Measurements from ENCODE around the gene TET3. TPM values are rescaled to one million over a fixed set of nuclear protein-coding genes. Genes with fewer than 3 reads are reported as not detected.

TET3 gene
- polyA plus RNA-seq, 1 donor (not counting 4 experiments of a cell fraction or from before 2014, with no cell fraction given), result 2.9 TPM

GRCh38 chr2:74031959-74032287, 47.2 kb downstream of the TET3 start:
- dilution Hi-C loops (cut with MboI; ENCODE audit: extremely low pct_ligation_motif_present, low sequenced_read_pairs), result no loop called here
- Histone ChIP-seq H3K79me2 (ENCODE audit: control insufficient read depth, insufficient read depth, low read length) (peaks cover 58% of the 10 kb centered on the region), H3K27ac (ENCODE audit: control insufficient read depth, insufficient read depth, low read length) (no peak overlapping the region), H4K20me1 (ENCODE audit: control insufficient read depth, extremely low read depth, insufficient read depth, low read length) (peaks cover 5% of the 10 kb centered on the region), H3K4me3 (ENCODE audit: control insufficient read depth in 2 of 3, extremely low read depth in 1 of 3, insufficient read depth in 2 of 3, low read depth in 1 of 3, low read length in 3 of 3) (no peak overlapping the region), H3K9me3 (ENCODE audit: control insufficient read depth, low read depth, low read length) (no peaks in the 10 kb centered on the region), H3K36me3 (ENCODE audit: control insufficient read depth in 2 of 2, extremely low read depth in 1 of 2, insufficient read depth in 2 of 2, low read length in 2 of 2) (no peaks in the 10 kb centered on the region), H3K4me2 (ENCODE audit: control insufficient read depth, extremely low read depth, insufficient read depth, low read depth, low read length) (peak overlapping the region; percentile 38), H3K4me1 (ENCODE audit: control insufficient read depth, extremely low read depth, insufficient read depth, low read length) (peaks cover 7% of the 10 kb centered on the region), H3K9ac (ENCODE audit: control insufficient read depth, extremely low read depth, insufficient read depth, low read length) (no peak overlapping the region), H2AFZ (ENCODE audit: control insufficient read depth, low read length) (no peak overlapping the region), H3K27me3 (ENCODE audit: control insufficient read depth, extremely low read depth, insufficient read depth, low read length) (no peaks in the 10 kb centered on the region), H3K9me1 (ENCODE audit: control insufficient read depth, extremely low read depth, insufficient read depth, low read length) (no peaks in the 10 kb centered on the region)
- FAIRE-seq (no peak), DNase-seq (ENCODE audit: low read depth, low spot score) (no peak)
- TF ChIP-seq CTCF (optimal IDR thresholded peaks at IDR 0.05 in 1 of 3, IDR thresholded peaks at IDR 0.05 in 1 of 3, conservative IDR thresholded peaks at IDR 0.05 in 1 of 3; ENCODE audit: extremely low read depth in 1 of 3, insufficient read depth in 2 of 3, low read length in 3 of 3) (no peak), EZH2 (IDR thresholded peaks at IDR 0.05; ENCODE audit: low read length) (no peak)

- no peaks in the 10 kb centered on the region for H3K9me1 ChIP-seq (ENCODE audit: control insufficient read depth, extremely low read depth, insufficient read depth, low read length)
- no peaks in the 10 kb centered on the region for H3K36me3 ChIP-seq (ENCODE audit: control insufficient read depth in 2 of 2, extremely low read depth in 1 of 2, insufficient read depth in 2 of 2, low read length in 2 of 2)
- H2AFZ ChIP-seq (ENCODE audit: control insufficient read depth, low read length), result no peak overlapping the region
- no peak overlapping the region for H3K27ac ChIP-seq (ENCODE audit: control insufficient read depth, insufficient read depth, low read length)
- peaks cover 7% of the 10 kb centered on the region for H3K4me1 ChIP-seq (ENCODE audit: control insufficient read depth, extremely low read depth, insufficient read depth, low read length)
- H3K79me2 ChIP-seq (ENCODE audit: control insufficient read depth, insufficient read depth, low read length), result peaks cover 60% of the 10 kb centered on the region
- H3K9ac ChIP-seq (ENCODE audit: control insufficient read depth, extremely low read depth, insufficient read depth, low read length), result no peak overlapping the region
- H3K4me3 ChIP-seq (ENCODE audit: control insufficient read depth in 2 of 3, extremely low read depth in 1 of 3, insufficient read depth in 2 of 3, low read depth in 1 of 3, low read length in 3 of 3), result no peak overlapping the region
- FAIRE-seq, result no peak
- DNase-seq (ENCODE audit: low read depth, low spot score), result no peak
- TF ChIP-seq EZH2 (IDR thresholded peaks at IDR 0.05; ENCODE audit: low read length), result no peak
- TF ChIP-seq CTCF (optimal IDR thresholded peaks at IDR 0.05 in 1 of 3, IDR thresholded peaks at IDR 0.05 in 1 of 3, conservative IDR thresholded peaks at IDR 0.05 in 1 of 3; ENCODE audit: extremely low read depth in 1 of 3, insufficient read depth in 2 of 3, low read length in 3 of 3), result no peak
- no peaks in the 10 kb centered on the region for H3K27me3 ChIP-seq (ENCODE audit: control insufficient read depth, extremely low read depth, insufficient read depth, low read length)
- H4K20me1 ChIP-seq (ENCODE audit: control insufficient read depth, extremely low read depth, insufficient read depth, low read length), result peaks cover 16% of the 10 kb centered on the region
- no peaks in the 10 kb centered on the region for H3K9me3 ChIP-seq (ENCODE audit: control insufficient read depth, low read depth, low read length)
- no peak overlapping the region for H3K4me2 ChIP-seq (ENCODE audit: control insufficient read depth, extremely low read depth, insufficient read depth, low read depth, low read length)
- dilution Hi-C loops (cut with MboI; ENCODE audit: extremely low pct_ligation_motif_present, low sequenced_read_pairs), result no loop called here
These were observed 48.7 kb downstream of the TET3 start for GRCh38 chr2:74033375-74033774.

Small RNAs within 50 kb of the gene (small RNA-seq; reads per million reads assigned to genes)
- gene AC110801.1 (ENCODE audit: insufficient read length in 3 of 3, low read depth in 3 of 3, low replicate concordance in 1 of 3) (0 reads per million in 3 experiments), gene RNA5SP97 (ENCODE audit: insufficient read length in 3 of 3, low read depth in 3 of 3, low replicate concordance in 1 of 3) (0 reads per million in 3 experiments)

Other genes starting within 250 kb of the TET3 start
- gene TPRKB, start 247.6 kb upstream of the TET3 start, polyA plus RNA-seq, result 28.0 to 58.4 TPM (median 32.3 TPM) in 3 replicates
- gene DUSP11, start 204.8 kb upstream of the TET3 start, polyA plus RNA-seq, result 65.6 to 83.7 TPM (median 69.1 TPM) in 3 replicates
- gene C2orf78, start 200.7 kb upstream of the TET3 start, polyA plus RNA-seq, result not detected in 3 replicates
- gene STAMBP, start 155.9 kb upstream of the TET3 start, polyA plus RNA-seq, result 86.5 to 120 TPM (median 95.4 TPM) in 3 replicates
- gene ACTG2, start 91.9 kb upstream of the TET3 start, polyA plus RNA-seq, result 0.12 to 0.18 TPM in 2 of 3 replicates, not detected in the other
- 76.4 to 106 TPM (median 102 TPM) in 3 replicates for gene DGUOK, start 58.0 kb upstream of the TET3 start, polyA plus RNA-seq
- gene BOLA3, start 163.0 kb downstream of the TET3 start, polyA plus RNA-seq, result 66.0 to 116 TPM (median 80.6 TPM) in 3 replicates
- 53.6 to 92.4 TPM (median 59.2 TPM) in 3 replicates for gene MOB1A, start 194.0 kb downstream of the TET3 start, polyA plus RNA-seq
- gene MTHFD2, start 213.7 kb downstream of the TET3 start, polyA plus RNA-seq, result 50.9 to 114 TPM (median 80.3 TPM) in 3 replicates

Measured in keratinocyte (primary cell).